ENCODE results near the gene AP2A1.

The AP2A1 gene

DNA sequence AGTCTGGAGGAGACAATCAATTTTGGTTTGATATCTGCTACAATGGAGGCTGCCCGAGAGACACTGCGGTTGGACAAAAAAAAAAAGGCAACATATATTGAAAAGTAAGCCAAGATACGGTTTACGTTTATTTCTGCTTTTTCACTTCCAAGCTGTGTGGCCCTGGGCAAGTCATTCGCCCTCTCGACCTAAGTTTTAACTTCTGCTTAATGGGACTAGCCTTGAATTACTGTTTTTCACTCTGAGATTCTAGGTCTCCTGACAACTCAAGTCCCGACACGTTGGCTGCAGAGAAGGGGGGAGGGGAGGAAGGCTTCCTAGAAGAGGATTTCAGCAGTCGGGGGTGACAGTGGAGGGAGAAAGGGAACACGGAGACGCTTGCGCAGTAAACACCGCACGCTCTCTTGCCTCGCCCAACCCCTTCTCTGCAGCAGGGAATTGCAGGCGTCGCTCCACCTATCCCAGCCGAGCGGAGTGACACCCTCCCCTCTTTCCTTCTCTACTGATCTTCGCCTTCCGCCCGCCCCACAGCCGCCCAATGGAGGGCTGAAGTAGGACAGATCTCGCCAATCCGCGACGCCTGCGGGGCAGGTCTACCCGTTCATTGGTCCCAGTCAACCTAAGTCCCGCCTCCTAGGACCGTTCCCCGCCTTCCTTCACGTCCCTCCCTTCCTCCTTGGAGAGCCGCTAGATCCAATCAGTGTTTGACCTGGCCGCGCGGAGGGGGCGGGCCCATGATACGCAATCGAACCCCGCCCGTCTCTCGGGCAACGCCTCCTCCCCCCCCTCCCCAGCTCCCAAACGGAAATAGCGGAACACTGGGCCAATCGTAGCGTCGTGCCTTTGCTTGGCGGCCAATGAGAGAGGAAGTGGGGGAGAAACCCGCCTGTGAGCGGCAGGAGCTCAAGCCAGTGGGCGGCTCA, 533 bp upstream of the AP2A1 start:
- DNase-seq: peak; percentile 100

DNA sequence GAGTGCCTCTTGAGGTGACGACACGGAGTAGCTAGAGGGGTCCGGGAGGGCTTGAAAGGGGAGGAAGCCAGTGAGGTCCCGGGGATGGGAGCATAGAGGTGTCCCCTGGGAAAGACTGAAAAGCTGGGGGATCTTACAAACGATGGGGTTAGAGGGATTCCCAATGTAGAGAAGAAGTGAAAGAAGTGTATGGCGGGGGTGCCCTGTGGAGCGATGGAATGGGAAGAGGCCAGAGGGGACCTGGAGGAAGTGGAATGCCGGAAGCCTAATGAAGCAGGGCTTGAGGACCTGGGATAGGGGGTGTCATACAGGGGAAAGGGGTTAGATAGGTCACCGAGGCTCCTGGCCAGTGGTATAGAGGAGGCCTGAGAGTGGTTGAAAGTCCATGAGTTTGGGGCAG, 580 bp downstream of the AP2A1 start:
- no peak for DNase-seq

DNA sequence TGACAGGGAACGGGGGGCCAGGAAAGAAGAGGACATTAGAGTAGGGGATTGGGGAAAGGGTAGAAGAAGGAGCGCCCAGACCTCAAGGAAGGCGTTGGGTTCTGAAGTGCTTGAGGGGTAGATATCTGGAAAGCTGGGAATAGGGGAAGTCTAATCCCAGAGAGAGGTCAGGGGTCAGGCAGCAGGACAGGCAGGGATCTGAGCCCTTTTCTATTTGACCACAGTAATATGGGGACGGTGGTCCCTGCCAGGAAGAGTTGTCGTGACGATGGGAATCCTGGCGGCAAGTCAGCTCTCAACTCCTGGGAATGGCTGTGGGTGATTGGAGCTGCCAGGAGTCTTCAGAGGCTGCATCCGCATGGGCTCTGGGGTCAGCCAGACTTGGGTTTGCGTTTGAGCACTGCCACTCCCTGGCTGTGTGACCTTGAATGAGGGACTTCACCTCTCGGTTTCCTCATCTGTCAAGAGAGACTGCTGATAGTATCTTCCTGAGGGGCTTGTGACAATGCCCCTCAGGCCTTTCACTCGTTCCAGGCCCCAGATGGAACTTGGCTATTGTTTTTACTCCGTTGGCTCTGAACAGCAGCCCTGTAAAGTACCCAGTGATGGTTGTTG, 1.3 kb downstream of the AP2A1 start:
- no peak for DNase-seq

DNA sequence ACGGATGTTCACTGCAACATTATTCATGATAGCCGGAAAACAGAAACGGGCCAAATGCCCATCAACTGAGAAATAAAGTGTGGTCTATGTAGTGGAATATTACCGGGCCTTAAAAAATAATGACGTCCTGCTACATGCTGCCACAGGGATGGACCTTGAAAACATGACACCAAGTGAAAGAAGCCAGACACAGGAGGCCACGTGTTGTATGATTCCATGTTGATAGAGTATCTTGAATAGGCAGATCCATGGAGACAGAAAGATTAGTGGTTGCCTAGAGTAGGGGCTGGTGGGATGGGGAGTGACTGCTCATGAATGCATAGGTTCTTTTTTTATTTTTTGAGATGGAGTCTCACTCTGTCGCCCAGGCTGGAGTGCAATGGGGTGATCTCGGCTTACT, 3.7 kb downstream of the AP2A1 start:
- DNase-seq: no peak

DNA sequence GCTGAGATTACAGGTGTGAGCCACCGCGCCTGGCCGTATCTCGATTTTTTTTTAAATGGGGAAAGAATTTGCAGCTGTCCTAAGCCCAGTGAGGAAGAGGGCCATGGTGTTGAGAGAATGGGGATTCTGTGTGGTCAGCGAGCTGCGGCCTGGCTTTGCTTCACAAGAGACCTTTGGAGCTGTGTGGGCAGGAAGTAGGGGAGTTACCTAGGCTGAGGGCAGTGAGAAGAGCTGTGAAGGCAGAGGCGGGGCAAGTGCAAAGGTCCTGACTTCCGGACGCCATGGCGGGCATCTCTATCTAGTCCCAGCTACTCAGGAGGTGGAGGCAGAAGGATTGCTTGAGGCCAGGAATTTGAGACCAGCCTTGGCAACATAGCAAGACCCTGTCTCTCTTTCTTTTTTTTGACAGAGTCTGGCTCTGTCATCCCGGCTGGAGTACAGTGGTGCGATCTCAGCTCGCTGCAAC, 4.9 kb downstream of the AP2A1 start:
- peak; percentile 18 for DNase-seq

DNA sequence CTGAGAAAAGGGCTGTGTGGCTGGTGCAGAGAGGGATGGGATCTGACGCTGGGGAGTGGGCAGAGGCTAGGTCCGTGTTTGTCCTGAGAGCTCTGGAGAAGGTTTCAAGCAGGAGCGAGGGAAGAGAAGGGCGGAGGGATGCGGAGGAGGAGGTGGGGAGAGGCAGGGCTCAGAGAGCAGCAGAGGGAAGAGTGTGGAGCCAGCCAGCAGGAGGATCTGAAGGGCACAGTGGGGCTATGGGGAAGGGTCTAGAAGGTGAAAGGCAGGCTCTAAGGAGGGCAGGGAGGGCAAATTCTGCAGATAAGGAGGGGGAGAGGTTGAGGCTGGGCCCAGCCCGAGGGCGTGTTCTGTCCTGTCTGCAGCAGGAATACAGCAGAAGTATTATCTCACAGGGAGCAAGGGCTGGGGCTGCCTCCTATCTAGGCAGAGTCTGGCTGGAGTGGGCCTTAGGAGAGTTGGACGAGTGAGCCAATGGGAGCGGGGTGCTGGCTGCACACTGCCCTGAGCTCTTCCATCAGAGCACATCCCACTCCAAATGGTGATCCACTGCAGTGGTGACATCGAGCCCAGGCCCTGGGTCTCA, 6.1 kb downstream of the AP2A1 start:
- DNase-seq: no peak

DNA sequence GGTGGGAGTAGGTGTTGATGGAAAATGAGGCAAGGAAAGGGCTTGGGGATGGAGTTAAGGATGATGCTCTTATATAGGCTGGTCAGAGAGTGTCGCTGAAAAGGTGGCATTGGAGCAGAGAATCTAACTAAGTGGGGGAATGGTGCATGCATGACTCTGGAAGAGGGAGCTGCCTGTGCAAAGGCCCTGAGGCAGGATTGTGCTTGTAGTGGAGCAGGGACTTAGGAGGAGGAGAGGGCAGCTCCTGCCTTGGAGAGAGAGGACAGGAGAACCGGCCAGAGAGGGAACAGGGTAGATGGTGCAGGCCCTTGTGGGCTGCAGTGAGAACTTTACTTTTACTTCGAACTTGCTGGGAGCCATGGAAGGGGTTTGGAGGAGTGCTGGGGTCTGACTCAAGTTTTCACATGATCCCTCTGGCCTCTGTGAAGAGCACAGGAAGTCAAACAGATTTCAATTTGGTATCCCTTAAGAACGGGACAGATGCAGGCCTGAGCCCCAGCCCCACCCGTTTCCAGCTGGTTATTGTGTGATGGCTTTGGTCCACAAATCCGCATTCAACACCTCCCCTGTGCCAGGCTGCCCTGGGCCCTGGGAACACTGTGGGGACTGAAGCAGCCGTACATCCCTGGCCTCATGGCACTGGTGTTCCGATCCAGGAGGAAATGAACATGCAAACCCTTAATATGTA, 7.0 kb downstream of the AP2A1 start:
- no peak for DNase-seq

DNA sequence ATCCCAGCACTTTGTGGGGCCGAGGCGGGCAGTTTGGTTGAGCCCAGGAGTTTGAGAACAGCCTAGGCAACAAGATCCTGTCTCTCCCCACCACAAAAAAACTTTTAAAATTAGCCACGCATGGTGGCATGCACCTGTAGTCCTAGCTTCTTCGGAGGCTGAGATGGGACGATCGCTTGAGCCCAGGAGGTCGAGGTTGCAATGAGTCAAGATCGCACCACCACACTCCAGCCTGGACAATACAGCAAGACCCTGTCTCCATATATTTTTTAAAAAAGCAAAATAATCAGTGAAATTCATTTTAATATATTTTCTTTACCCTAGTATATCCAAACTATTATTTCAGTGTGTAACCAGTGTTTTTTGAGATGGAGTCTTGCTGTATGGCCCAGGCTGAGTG, 8.2 kb downstream of the AP2A1 start:
- no peak for DNase-seq

DNA sequence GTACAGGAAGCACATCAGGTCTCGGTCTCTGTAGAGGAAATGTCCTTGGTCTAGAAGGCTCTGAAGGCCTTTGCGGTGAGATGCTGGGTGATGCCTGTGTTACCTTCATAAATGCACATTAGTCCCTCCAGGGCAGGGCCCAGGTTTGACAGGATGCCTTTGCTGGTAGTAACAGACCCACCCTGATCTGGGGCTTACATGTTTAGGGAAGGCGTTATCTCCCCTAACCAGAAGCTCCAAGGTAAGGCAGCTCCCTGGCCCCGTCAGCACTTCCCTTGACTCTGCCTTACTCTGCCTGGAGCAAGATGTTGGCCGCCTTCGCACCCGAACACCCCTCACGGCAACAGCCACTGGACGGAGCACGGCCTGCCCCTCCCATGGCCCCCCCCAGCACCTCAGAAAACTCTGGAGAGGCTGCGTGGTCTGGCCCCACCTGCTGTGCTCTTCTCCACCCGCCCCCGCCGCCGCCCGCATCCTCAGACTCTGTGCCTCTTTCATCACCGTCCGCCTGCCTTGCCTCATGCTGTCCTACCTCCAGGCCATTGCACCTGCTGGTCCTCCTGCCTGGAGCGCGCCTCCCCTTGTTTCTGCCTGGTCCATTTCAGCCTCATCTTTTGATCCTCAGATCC, 9.1 kb downstream of the AP2A1 start:
- no peak for DNase-seq

DNA sequence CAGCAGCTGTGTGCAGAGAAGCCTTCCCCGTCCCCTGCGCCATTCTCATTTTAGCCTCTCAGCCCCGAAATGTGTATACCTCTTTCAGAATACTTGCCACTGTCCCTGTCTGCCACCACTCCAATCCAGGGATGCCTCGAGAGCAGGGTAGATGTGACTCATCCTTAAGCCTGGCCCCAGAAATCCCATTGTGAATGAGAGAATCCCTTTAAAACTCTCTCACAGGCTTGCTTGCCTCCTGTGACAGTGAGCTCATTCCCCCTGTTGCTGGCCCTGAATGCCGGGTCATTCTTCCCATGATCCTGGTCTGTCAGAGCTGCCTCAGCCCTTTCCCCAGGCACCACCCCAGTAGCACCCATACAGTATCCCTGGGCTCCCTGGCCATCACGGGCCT, 9.6 kb downstream of the AP2A1 start:
- no peak for DNase-seq

DNA sequence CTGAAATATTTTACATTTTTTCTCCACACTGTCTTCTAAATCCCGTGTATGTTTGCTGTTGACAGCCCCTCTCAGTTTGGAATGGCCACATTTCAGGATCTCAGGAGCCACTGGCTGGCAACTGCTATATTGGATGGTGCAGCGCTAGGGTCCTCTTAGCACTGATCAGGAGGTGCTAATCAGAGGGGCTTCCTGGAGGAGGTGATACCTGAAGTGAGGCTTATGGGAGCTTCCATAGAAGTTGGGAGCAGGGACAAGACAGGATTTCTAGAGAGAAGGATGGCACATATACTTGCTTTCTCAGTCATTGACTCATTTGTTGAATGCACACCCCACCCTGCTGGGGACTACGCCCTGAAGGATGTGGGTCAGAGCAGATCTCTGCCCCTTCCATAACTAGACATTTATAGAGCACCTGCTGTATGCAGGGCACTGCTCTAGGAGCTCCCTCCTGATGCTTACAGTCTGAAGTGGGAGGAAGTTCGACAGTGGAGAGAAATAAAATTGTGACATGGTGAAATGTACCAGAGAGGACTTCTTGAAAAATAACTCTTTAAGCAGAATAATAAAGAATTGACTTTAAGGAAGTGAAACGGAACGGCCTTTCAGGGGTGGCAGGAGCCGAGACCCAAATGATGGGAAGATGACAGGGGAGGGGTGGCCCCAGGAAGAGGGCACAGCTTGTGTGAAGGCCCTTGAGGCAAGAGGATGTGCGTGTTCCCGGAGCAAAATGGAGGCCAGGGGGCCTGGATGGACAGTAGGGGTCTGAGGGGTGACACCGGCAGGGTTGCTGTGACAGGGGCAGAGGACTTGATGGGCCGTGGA, 13.1 kb downstream of the AP2A1 start:
- peak; percentile 39 for DNase-seq

DNA sequence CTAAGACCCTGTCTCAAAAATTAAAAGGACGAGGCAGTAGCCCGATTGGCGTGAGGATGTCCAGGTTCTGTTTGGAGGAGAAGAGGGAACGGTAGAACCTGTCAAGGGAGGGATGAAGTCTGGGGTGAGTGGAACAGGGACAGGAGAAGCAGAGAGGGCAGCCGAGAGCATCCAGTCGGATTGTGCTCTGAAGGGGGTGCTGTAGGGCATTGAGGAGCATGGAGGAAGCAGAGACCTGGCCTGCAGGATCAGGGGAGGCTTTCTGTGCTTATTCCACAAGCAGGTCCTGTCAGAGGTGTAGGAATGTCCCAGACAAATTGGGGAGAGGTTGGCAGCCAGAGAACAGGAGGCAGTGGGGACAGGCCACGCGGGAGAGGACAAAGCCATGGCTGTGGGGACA, 14.1 kb downstream of the AP2A1 start:
- no peak for DNase-seq

DNA sequence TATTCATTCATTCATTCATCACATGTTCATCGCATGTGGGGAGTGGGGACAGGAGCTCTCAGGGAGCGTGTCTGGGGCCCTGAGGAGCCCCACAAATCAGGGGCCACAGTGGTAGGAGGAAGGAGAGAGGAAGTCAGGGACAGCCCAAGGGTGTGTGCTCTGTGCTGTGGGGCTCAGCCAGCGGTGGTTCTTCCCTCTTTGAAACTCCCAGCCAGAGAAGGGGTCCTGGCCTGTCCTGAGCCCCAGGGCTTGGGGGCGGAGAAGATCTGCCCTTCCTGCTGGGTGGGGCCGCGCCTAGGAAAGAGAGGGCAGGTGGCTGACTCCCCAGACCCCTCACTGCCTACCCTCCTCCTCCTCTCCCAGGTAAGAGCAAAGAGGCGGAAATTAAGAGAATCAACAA, 14.6 kb downstream of the AP2A1 start:
- no peak for DNase-seq

DNA sequence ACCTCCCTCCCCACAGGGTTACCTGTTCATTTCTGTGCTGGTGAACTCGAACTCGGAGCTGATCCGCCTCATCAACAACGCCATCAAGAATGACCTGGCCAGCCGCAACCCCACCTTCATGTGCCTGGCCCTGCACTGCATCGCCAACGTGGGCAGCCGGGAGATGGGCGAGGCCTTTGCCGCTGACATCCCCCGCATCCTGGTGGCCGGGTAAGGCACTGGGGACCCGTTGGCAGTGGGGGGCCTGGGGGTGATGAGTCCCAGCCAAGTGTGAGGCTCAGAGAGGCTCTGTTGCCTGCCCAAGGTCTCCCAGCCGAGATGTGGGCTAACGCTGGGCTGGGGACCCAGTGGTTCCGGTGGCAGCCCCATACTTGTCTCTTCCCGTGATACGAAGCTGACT, 15.7 kb downstream of the AP2A1 start:
- DNase-seq: no peak

DNA sequence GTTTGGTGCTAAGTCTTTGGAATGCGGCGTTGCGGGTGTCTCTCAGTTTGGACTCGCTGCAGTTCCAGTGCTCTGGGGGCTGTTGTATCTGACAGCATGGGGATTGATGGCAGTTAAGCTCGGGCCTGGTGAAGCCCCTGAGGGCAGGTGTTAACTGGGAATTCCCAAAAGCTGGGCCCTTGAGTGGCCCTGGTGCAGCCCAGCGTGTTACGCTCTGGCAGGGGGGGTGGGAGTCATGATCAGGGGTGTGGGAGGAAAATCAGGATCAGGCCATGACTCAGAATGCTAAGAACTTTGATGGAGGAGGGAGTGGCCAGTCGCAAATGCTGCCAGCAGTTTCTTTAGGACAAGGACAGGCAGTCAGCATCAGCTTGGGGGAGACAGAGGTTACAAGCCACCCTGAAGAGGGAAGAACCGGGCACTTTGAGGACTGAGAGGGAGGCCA, 19.6 kb downstream of the AP2A1 start:
- no peak for DNase-seq

DNA sequence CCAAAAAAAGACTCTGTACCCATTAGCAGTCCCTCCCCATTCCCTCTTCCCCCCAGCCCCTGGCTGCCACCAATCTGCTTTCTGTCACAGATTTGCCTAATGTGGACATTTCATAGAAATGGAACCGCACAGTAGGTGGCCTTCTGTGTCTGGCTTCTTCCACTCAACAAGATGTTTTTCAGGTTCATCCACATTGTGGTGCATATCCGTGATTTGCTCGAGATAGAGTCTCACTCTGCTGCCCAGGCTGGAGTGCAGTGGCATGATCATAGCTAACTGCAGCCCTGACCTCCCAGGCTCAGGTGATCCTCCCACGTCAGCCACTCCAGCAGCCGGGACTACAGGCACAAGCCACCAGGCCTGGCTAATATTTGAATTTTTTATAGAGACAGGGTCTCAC, 20.9 kb downstream of the AP2A1 start:
- DNase-seq: no peak

DNA sequence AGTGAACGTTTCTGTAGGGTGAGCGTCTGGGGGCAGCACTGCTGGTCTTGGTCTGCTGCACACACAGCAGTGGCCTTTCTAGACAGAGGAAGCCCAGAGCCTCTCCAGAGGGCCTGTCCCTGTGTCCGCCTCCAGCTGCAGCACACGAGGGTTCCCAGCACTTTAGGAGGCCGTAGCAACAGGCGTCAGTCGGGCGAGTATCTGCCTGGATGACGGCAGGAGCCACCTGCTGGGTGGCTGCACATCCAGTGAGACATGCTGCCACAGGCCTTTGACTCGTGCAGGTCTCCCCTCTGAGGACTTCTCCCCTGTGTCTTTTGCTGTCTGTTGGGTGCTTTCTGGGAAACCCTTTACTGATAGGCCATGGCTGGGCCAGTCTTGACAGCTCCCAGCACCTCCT, 22.1 kb downstream of the AP2A1 start:
- no peak for DNase-seq

DNA sequence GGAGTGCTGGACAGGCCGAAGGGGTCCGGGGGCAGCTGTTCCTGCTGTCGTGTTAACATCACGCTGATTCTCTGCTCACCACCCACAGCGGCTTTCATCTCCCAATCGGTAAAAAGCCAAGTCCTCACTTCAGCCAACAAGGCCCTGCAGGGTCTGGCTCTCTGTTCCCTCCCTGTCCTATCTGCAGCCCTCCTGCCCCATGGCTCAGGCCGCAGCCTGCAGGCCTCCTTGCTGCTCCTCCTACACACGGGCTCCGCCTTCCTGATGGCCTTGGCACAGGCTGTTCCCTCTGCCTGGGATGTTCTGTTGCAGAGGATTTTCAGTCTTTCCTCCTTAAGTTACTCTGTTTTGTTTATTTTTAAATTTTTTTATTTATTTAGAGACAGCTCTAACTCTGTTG, 24.1 kb downstream of the AP2A1 start:
- no peak for DNase-seq

DNA sequence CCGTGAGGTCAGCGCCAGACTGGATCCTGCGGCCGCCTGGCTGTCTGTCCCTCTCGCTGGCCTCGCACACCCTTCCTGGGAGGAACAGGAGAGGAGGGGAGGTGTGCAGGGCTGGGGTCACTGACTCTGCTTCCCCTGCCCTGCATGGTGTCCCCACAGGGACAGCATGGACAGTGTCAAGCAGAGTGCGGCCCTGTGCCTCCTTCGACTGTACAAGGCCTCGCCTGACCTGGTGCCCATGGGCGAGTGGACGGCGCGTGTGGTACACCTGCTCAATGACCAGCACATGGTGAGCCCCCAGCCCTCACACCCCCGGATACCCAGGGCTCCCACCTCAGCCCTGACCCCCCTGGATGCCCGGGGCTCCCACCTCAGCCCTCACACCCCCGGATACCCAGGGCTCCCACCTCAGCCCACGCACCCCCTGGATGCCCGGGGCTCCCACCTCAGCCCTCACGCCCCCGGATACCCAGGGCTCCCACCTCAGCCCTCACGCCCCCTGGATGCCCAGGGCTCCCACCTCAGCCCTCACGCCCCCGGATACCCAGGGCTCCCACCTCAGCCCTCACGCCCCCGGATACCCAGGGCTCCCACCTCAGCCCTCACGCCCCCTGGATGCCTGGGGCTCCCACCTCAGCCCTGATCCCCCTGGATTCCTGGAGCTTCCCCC, 25.1 kb downstream of the AP2A1 start:
- DNase-seq: no peak

DNA sequence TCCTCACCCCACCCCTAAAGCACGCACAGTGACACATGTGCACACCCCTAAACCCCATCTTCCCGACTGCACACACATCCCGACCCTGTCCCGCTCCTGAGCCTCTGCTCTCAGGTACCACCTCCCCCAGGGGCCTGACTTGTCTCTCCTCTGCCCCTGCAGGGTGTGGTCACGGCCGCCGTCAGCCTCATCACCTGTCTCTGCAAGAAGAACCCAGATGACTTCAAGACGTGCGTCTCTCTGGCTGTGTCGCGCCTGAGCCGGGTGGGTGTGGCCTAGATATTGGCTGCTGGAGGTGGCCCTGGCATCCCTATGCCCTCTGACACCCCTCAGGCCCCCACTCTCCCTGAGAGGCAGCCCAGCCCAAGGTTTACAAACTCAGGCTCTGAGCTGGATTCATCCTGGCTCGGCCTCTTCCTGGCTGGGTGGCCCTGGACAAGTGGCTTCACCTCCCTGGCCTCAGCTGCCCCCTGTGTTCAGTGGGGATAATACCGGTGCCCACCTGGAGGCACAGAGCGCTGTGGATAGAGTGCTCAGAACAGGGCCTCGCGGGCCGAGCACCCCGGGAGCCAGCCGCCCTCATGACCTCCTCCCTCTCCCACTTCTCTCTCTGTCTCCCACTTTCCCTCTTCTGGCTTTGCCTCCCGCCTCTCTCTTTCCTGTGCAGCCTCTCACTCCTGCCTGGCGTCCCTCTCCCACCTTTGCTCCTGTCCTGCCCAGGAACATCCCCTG, 26.2 kb downstream of the AP2A1 start:
- no peak for DNase-seq

DNA sequence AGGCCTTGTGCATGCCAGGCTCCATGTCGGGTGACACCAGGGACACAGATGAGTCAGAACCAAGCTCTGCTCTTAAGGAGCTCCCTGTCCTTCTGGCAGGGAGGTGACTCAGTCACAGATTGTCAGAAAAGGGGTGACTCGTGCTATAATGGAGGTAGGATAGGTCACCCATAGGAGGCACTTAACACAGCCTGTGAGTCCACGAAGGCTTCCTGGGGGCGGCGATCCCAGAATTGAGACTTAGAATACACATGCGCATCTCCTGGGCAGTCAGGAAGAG, 26.7 kb downstream of the AP2A1 start:
- DNase-seq: no peak
